ENCODE results near the gene UPF3A.
"Not testable (repeated sequence)": the region's sequence is repeated elsewhere in the genome, so short reads cannot be mapped to it uniquely, and the experiment has no call there.

DNA sequence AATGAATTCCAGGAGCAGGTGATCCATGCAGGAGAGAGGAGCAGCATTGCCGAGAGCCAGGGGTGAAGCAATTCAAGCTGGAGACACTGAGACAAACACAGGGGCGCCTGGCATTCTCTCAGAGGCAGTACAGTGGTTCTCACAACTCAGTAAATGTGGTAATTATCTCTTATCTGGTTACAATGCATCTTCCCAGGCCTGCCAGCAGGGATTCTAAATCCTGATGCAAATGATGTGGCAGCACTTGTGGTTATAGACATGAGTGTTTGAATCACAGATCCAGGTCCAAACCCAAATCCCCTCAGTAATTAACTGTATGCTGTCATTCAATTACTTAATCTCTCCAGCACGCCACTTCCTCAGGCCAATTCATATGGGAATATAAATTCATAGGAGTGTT is 52.5 kb downstream of the UPF3A start:
- TF ChIP-seq POLR2A (IDR thresholded peaks at IDR 0.05): not testable (repeated sequence)
- TF ChIP-seq, protein P1, sequence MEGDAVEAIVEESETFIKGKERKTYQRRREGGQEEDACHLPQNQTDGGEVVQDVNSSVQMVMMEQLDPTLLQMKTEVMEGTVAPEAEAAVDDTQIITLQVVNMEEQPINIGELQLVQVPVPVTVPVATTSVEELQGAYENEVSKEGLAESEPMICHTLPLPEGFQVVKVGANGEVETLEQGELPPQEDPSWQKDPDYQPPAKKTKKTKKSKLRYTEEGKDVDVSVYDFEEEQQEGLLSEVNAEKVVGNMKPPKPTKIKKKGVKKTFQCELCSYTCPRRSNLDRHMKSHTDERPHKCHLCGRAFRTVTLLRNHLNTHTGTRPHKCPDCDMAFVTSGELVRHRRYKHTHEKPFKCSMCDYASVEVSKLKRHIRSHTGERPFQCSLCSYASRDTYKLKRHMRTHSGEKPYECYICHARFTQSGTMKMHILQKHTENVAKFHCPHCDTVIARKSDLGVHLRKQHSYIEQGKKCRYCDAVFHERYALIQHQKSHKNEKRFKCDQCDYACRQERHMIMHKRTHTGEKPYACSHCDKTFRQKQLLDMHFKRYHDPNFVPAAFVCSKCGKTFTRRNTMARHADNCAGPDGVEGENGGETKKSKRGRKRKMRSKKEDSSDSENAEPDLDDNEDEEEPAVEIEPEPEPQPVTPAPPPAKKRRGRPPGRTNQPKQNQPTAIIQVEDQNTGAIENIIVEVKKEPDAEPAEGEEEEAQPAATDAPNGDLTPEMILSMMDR (IDR thresholded peaks at IDR 0.05): not testable (repeated sequence)
